DOHH2 (cell line): ENCODE data around the gene TOM1.

Experiments
- H3F3A ChIP-seq: fragments of 200-600 bp; sonication (generic), shearing (Covaris generic); 2 replicates; pipeline ENCODE4 v1.6.0; 2016; ENCODE audit warnings: antibody characterized with exemption, mild to moderate bottlenecking; ENCODE audit not compliant: control insufficient read depth, insufficient read depth
- H3K27ac ChIP-seq: fragments of 200-600 bp; sonication (generic); 2 replicates; pipeline ENCODE4 v1.5.1; 2014; ENCODE audit warnings: low read depth, mild to moderate bottlenecking, low read length, moderate library complexity
- H3K27me3 ChIP-seq: fragments of 200-600 bp; sonication (generic); 2 replicates; pipeline ENCODE4 v1.6.1; 2014; ENCODE audit warnings: mild to moderate bottlenecking, low read length, mixed read lengths; ENCODE audit not compliant: control insufficient read depth
- H3K36me3 ChIP-seq: fragments of 200-600 bp; sonication (generic); 2 replicates; pipeline ENCODE4 v1.6.1; 2014; ENCODE audit warnings: mild to moderate bottlenecking, low read length, moderate library complexity, mixed read lengths; ENCODE audit not compliant: control insufficient read depth
- H3K4me1 ChIP-seq: fragments of 200-600 bp; sonication (generic); 2 replicates; pipeline ENCODE4 v1.6.1; 2014; ENCODE audit warnings: mild to moderate bottlenecking, low read length, mixed read lengths; ENCODE audit not compliant: control insufficient read depth
- H3K4me2 ChIP-seq: fragments of 200-600 bp; sonication (generic); 2 replicates; pipeline ENCODE4 v1.6.0; 2014; ENCODE audit warnings: mild to moderate bottlenecking, low read length, moderate library complexity
- H3K4me3 ChIP-seq: fragments of 200-600 bp; sonication (generic); 2 replicates; pipeline ENCODE4 v1.5.1; 2014; ENCODE audit warnings: mild to moderate bottlenecking, low read length, mixed read lengths
- H3K79me2 ChIP-seq: fragments of 200-600 bp; sonication (generic); 2 replicates; pipeline ENCODE4 v1.6.1; 2014; ENCODE audit warnings: mild to moderate bottlenecking, low read length, mixed read lengths; ENCODE audit not compliant: control insufficient read depth
- H3K9me2 ChIP-seq: fragments of 200-600 bp; sonication (generic); replicated peaks from 2 replicates; pipeline ENCODE4 v1.6.1; 2014; ENCODE audit warnings: mild to moderate bottlenecking, low read length, mixed read lengths; ENCODE audit not compliant: control insufficient read depth
- H3K9me3 ChIP-seq: fragments of 200-600 bp; sonication (generic); 2 replicates; pipeline ENCODE4 v1.6.1; 2014; ENCODE audit warnings: antibody characterized with exemption, low read length, mixed read lengths; ENCODE audit not compliant: control insufficient read depth, insufficient read depth
- H4K20me1 ChIP-seq: fragments of 200-600 bp; sonication (generic); 2 replicates; pipeline ENCODE4 v1.6.0; 2014; ENCODE audit warnings: low read depth, mild to moderate bottlenecking, antibody characterized with exemption, low read length, moderate library complexity; ENCODE audit not compliant: control insufficient read depth, insufficient read depth
- CTCF ChIP-seq: fragments of 200-600 bp; sonication (generic); IDR thresholded peaks from one replicate; pipeline ENCODE4 v1.5.1; 2014; ENCODE audit warnings: antibody characterized with exemption, mild to moderate bottlenecking, low read depth, low read length; ENCODE audit not compliant: poor library complexity, severe bottlenecking
- EZH2phosphoT487 ChIP-seq: fragments of 200-600 bp; sonication (generic); IDR thresholded peaks from 2 replicates; pipeline ENCODE4 v1.6.1; 2017; ENCODE audit warnings: borderline replicate concordance, mild to moderate bottlenecking, antibody characterized with exemption, low read length, moderate library complexity, mixed read lengths

TOM1 gene

GRCh38 chr22:35345808-35346505 lies 46.3 kb downstream of the TOM1 start:
- Histone ChIP-seq H3K36me3 (peaks cover 5% of the 10 kb centered on the region; the same call in 1 of the 2 replicates), H3F3A (0 out of 2 replicates have a peak, but pooled peaks cover 3% of the 10 kb centered on the region), H3K27me3 (no peaks in the 10 kb centered on the region), H3K4me3 (no peak overlapping the region), H3K79me2 (no peaks in the 10 kb centered on the region), H3K9me2 (no peaks in the 10 kb centered on the region), H3K4me1 (peaks cover 28% of the 10 kb centered on the region), H3K9me3 (peaks cover 10% of the 10 kb centered on the region; the same call in 1 of the 2 replicates), H3K27ac (no peak overlapping the region), H4K20me1 (no peaks in the 10 kb centered on the region), H3K4me2 (no peak overlapping the region)
- TF ChIP-seq CTCF = no peak
- no peak for TF ChIP-seq EZH2phosphoT487

- no peaks in the 10 kb centered on the region for H3K9me2 ChIP-seq
- H3K79me2 ChIP-seq = no peaks in the 10 kb centered on the region
- peaks cover 10% of the 10 kb centered on the region; the same call in 1 of the 2 replicates for H3K9me3 ChIP-seq
- H3K36me3 ChIP-seq = peaks cover 5% of the 10 kb centered on the region; the same call in 1 of the 2 replicates
- no peak overlapping the region for H3K4me3 ChIP-seq
- TF ChIP-seq EZH2phosphoT487 (no peak), CTCF (no peak)
- H3K27ac ChIP-seq = no peak overlapping the region
- H3K4me2 ChIP-seq = no peak overlapping the region
- no peaks in the 10 kb centered on the region for H4K20me1 ChIP-seq
- H3K27me3 ChIP-seq = no peaks in the 10 kb centered on the region
- H3K4me1 ChIP-seq = peaks cover 30% of the 10 kb centered on the region
- H3F3A ChIP-seq = peaks cover 6% of the 10 kb centered on the region; the same call in 1 of the 2 replicates
Observed at GRCh38 chr22:35346596-35347220, 47.0 kb downstream of the TOM1 start.

GRCh38 chr22:35347462-35347861 lies 47.8 kb downstream of the TOM1 start:
- no peaks in the 10 kb centered on the region for H3K9me2 ChIP-seq
- TF ChIP-seq CTCF = no peak
- no peak for TF ChIP-seq EZH2phosphoT487
- no peak overlapping the region for H3K27ac ChIP-seq
- peaks cover 5% of the 10 kb centered on the region; the same call in 1 of the 2 replicates for H3K36me3 ChIP-seq
- H3F3A ChIP-seq = peaks cover 5% of the 10 kb centered on the region; the same call in 1 of the 2 replicates
- no peaks in the 10 kb centered on the region for H3K27me3 ChIP-seq
- peaks cover 33% of the 10 kb centered on the region for H3K4me1 ChIP-seq
- no peak overlapping the region for H3K4me2 ChIP-seq
- H3K4me3 ChIP-seq = no peak overlapping the region
- no peaks in the 10 kb centered on the region for H3K79me2 ChIP-seq
- peaks cover 10% of the 10 kb centered on the region; the same call in 1 of the 2 replicates for H3K9me3 ChIP-seq
- no peaks in the 10 kb centered on the region for H4K20me1 ChIP-seq
